NCI-H1694 (cell line): ENCODE data around the gene GPR150.

Experiments
- DNase-seq: peaks from one replicate; lab custom pipeline; 2025; lab: John Stamatoyannopoulos, UW

The GPR150 gene

GRCh38 chr5:95620030-95620869, at the start of gene GPR150:
GPR150 (plus strand) TSS chr5:95620087; CDS start chr5:95620276, 189 bp downstream.
- DNase-seq: no peak

- no peak for DNase-seq
Measured at GRCh38 chr5:95572016-95572415, 47.9 kb upstream of the GPR150 start.

- DNase-seq: no peak
Measured at GRCh38 chr5:95581576-95581975, 38.3 kb upstream of the GPR150 start.

GRCh38 chr5:95583992-95584391, 35.9 kb upstream of the GPR150 start:
- DNase-seq: no peak

- DNase-seq: no peak
Measured at GRCh38 chr5:95590880-95591279, 29.0 kb upstream of the GPR150 start.

GRCh38 chr5:95591490-95591901, 28.4 kb upstream of the GPR150 start:
- DNase-seq: no peak

- DNase-seq: no peak
Measured at GRCh38 chr5:95595289-95595931, 24.5 kb upstream of the GPR150 start.

- DNase-seq: no peak
Measured at GRCh38 chr5:95599252-95599651, 20.6 kb upstream of the GPR150 start.

GRCh38 chr5:95600557-95600956, 19.3 kb upstream of the GPR150 start:
- DNase-seq: no peak

- no peak for DNase-seq
Measured at GRCh38 chr5:95605786-95606185, 14.1 kb upstream of the GPR150 start.

- no peak for DNase-seq
Measured at GRCh38 chr5:95606419-95606818, 13.5 kb upstream of the GPR150 start.

- peak; percentile 37 for DNase-seq
Measured at GRCh38 chr5:95609711-95610110, 10.2 kb upstream of the GPR150 start.

- no peak for DNase-seq
Measured at GRCh38 chr5:95610546-95610945, 9.3 kb upstream of the GPR150 start.

- DNase-seq: no peak
Measured at GRCh38 chr5:95611396-95611795, 8.5 kb upstream of the GPR150 start.

- no peak for DNase-seq
Measured at GRCh38 chr5:95613514-95613913, 6.4 kb upstream of the GPR150 start.

GRCh38 chr5:95615164-95615467, 4.8 kb upstream of the GPR150 start:
- no peak for DNase-seq

- DNase-seq: no peak
Measured at GRCh38 chr5:95617057-95617456, 2.8 kb upstream of the GPR150 start.

GRCh38 chr5:95619096-95619495, 791 bp upstream of the GPR150 start:
- DNase-seq: no peak

- DNase-seq: no peak
Measured at GRCh38 chr5:95619514-95620029, 315 bp upstream of the GPR150 start.

- no peak for DNase-seq
Measured at GRCh38 chr5:95620870-95621838, 1.3 kb downstream of the GPR150 start.

- DNase-seq: no peak
Measured at GRCh38 chr5:95621839-95622629, 2.1 kb downstream of the GPR150 start.
